Fibroblast of skin of abdomen (primary cell): ENCODE results near the gene ELL.

Source experiments
- DNase-seq: peaks from one replicate; pipeline ENCODE4 v3.0.0-alpha.2; 2013

ELL gene

GRCh38 chr19:18503971-18504885 lies 17.6 kb downstream of the ELL start:
- no peak for DNase-seq

- no peak for DNase-seq
Observed at GRCh38 chr19:18503337-18503970, 18.4 kb downstream of the ELL start.

- no peak for DNase-seq
Observed at GRCh38 chr19:18502638-18503294, 19.1 kb downstream of the ELL start.

- DNase-seq: no peak
Observed at GRCh38 chr19:18502246-18502637, 19.6 kb downstream of the ELL start.

- DNase-seq: no peak
Observed at GRCh38 chr19:18501832-18502231, 20.0 kb downstream of the ELL start.

- no peak for DNase-seq
Observed at GRCh38 chr19:18501351-18501750, 20.5 kb downstream of the ELL start.

- no peak for DNase-seq
Observed at GRCh38 chr19:18500799-18501198, 21.1 kb downstream of the ELL start.

- DNase-seq: no peak
Observed at GRCh38 chr19:18500376-18500775, 21.5 kb downstream of the ELL start.

GRCh38 chr19:18499055-18499775 lies 22.7 kb downstream of the ELL start:
- DNase-seq: no peak

GRCh38 chr19:18496980-18497256 lies 25.0 kb downstream of the ELL start:
- DNase-seq: no peak

- peak; percentile 61 for DNase-seq
Observed at GRCh38 chr19:18496167-18496979, 25.5 kb downstream of the ELL start.

GRCh38 chr19:18495204-18495911 lies 26.5 kb downstream of the ELL start:
- no peak for DNase-seq

GRCh38 chr19:18494267-18494607 lies 27.6 kb downstream of the ELL start:
- DNase-seq: peak; percentile 38

- DNase-seq: no peak
Observed at GRCh38 chr19:18493440-18494266, 28.2 kb downstream of the ELL start.

- no peak for DNase-seq
Observed at GRCh38 chr19:18491995-18492953, 29.6 kb downstream of the ELL start.

GRCh38 chr19:18490728-18491127 lies 31.1 kb downstream of the ELL start:
- DNase-seq: no peak

GRCh38 chr19:18489627-18490184 lies 32.2 kb downstream of the ELL start:
- no peak for DNase-seq

GRCh38 chr19:18488838-18489626 lies 32.8 kb downstream of the ELL start:
- DNase-seq: no peak
